Cardiac fibroblast (primary cell): ENCODE data around the gene CKB.
A peak's percentile ranks its signal among the peaks of the same experiment; 100 is the strongest.

Source experiments
- DNase-seq, 2 donors: peaks; one replicate each; pipeline versions ENCODE4 v3.0.0 to v3.0.0-alpha.2; 2010; ENCODE audit warnings: low read depth in 2 of 2
- H3K4me3 ChIP-seq, 2 donors: replicated peaks in 1 of 2; 1 replicate in 1 of 2; 2 replicates in 1 of 2; pipeline ENCODE4 v1.5.1; 2011; ENCODE audit warnings: low read depth in 2 of 2, low read length in 2 of 2, mild to moderate bottlenecking in 2 of 2, moderate library complexity in 1 of 2
- CTCF ChIP-seq: IDR thresholded peaks from one replicate; pipeline ENCODE4 v1.5.1; 2011; ENCODE audit warnings: low read depth, mild to moderate bottlenecking, low read length, inconsistent platforms

The CKB gene

GRCh38 chr14:103501041-103501870, 21.4 kb downstream of the CKB start:
- H3K4me3 ChIP-seq = no peak overlapping the region
- no peak for TF ChIP-seq CTCF
- DNase-seq = no peak

GRCh38 chr14:103500148-103500990, 22.3 kb downstream of the CKB start:
- no peak overlapping the region for H3K4me3 ChIP-seq
- peak; percentile 95 for TF ChIP-seq CTCF
- DNase-seq = peak; percentile 86 to 91

GRCh38 chr14:103499709-103500108, 22.9 kb downstream of the CKB start:
- no peak overlapping the region for H3K4me3 ChIP-seq
- no peak for TF ChIP-seq CTCF
- DNase-seq = no peak

GRCh38 chr14:103496776-103497175, 25.9 kb downstream of the CKB start:
- no peak overlapping the region for H3K4me3 ChIP-seq
- TF ChIP-seq CTCF = no peak
- peak in 1 of 2 donors; percentile 49 for DNase-seq

GRCh38 chr14:103495854-103496253, 26.8 kb downstream of the CKB start:
- no peak for TF ChIP-seq CTCF
- no peak for DNase-seq
- H3K4me3 ChIP-seq = no peak overlapping the region

GRCh38 chr14:103492156-103492925, 30.3 kb downstream of the CKB start:
- no peak for DNase-seq
- no peak overlapping the region for H3K4me3 ChIP-seq
- no peak for TF ChIP-seq CTCF
